ENCODE results near the gene SYNE2.
"Not testable (repeated sequence)": the region's sequence is repeated elsewhere in the genome, so short reads cannot be mapped to it uniquely, and the experiment has no call there.

Gene SYNE2

GRCh38 chr14:64095620-64096019 is 242.8 kb downstream of the SYNE2 start:
- Histone ChIP-seq H3K27ac (no peak overlapping the region), H3K4me3 (no peak overlapping the region)

GRCh38 chr14:64098120-64098519 is 245.3 kb downstream of the SYNE2 start:
- Histone ChIP-seq H3K27ac (no peak overlapping the region), H3K4me3 (no peak overlapping the region)

- no peak overlapping the region for H3K4me3 ChIP-seq
- no peak overlapping the region for H3K27ac ChIP-seq
These were observed 254.6 kb downstream of the SYNE2 start for GRCh38 chr14:64107438-64107837.

- H3K27ac ChIP-seq, result no peak overlapping the region
These were observed 257.2 kb downstream of the SYNE2 start for GRCh38 chr14:64109819-64110554.

GRCh38 chr14:64110802-64111201 is 258.0 kb downstream of the SYNE2 start:
- H3K27ac ChIP-seq, result no peak overlapping the region

More at GRCh38 chr14:64109819-64110554, 257.2 kb downstream of the SYNE2 start:
- H3K4me3 ChIP-seq, result no peak overlapping the region

GRCh38 chr14:64112867-64113678 is 260.3 kb downstream of the SYNE2 start:
- Histone ChIP-seq H3K27ac (no peak overlapping the region), H3K4me3 (no peak overlapping the region)

More at GRCh38 chr14:64110802-64111201, 258.0 kb downstream of the SYNE2 start:
- H3K4me3 ChIP-seq, result no peak overlapping the region

GRCh38 chr14:64114166-64114565 is 261.4 kb downstream of the SYNE2 start:
- Histone ChIP-seq H3K4me3 (no peak overlapping the region), H3K27ac (peak overlapping the region in 1 of 21 experiments; percentile 16)

- Histone ChIP-seq H3K27ac (peak overlapping the region in 1 of 21 experiments; percentile 16), H3K4me3 (no peak overlapping the region)
These were observed 262.0 kb downstream of the SYNE2 start for GRCh38 chr14:64114796-64115195.

- H3K4me3 ChIP-seq, result no peak overlapping the region
- H3K27ac ChIP-seq, result no peak overlapping the region
These were observed 262.6 kb downstream of the SYNE2 start for GRCh38 chr14:64115401-64115800.

GRCh38 chr14:64117671-64118402 is 265.0 kb downstream of the SYNE2 start:
- no peak overlapping the region for H3K4me3 ChIP-seq
- peak overlapping the region in 5 of 21 experiments; percentile 3 to 55 (median 16) for H3K27ac ChIP-seq

GRCh38 chr14:64118403-64118742 is 265.6 kb downstream of the SYNE2 start:
- H3K27ac ChIP-seq, result peak overlapping the region in 6 of 21 experiments; percentile 3 to 55 (median 14)
- not testable (repeated sequence) for H3K4me3 ChIP-seq

- Histone ChIP-seq H3K4me3 (no peak overlapping the region), H3K27ac (peak overlapping the region in 4 of 21 experiments; percentile 11 to 55 (median 26))
These were observed 266.1 kb downstream of the SYNE2 start for GRCh38 chr14:64118892-64119291.

GRCh38 chr14:64119500-64119899 is 266.7 kb downstream of the SYNE2 start:
- H3K27ac ChIP-seq, result no peak overlapping the region
- no peak overlapping the region for H3K4me3 ChIP-seq

GRCh38 chr14:64119980-64120379 is 267.2 kb downstream of the SYNE2 start:
- no peak overlapping the region for H3K27ac ChIP-seq
- no peak overlapping the region for H3K4me3 ChIP-seq

- H3K27ac ChIP-seq, result no peak overlapping the region
These were observed 270.5 kb downstream of the SYNE2 start for GRCh38 chr14:64123241-64123822.

GRCh38 chr14:64125270-64125669 is 272.5 kb downstream of the SYNE2 start:
- Histone ChIP-seq H3K4me3 (no peak overlapping the region), H3K27ac (no peak overlapping the region)

More at GRCh38 chr14:64123241-64123822, 270.5 kb downstream of the SYNE2 start:
- no peak overlapping the region for H3K4me3 ChIP-seq

- Histone ChIP-seq H3K27ac (no peak overlapping the region), H3K4me3 (no peak overlapping the region)
These were observed 273.7 kb downstream of the SYNE2 start for GRCh38 chr14:64126548-64126947.

GRCh38 chr14:64137657-64138290 is 285.0 kb downstream of the SYNE2 start:
- Histone ChIP-seq H3K4me3 (no peak overlapping the region), H3K27ac (no peak overlapping the region)

- Histone ChIP-seq H3K27ac (no peak overlapping the region), H3K4me3 (no peak overlapping the region)
These were observed 294.5 kb downstream of the SYNE2 start for GRCh38 chr14:64147126-64147790.
